ENCODE data around the gene ZNF3.
A peak's percentile ranks its signal among the peaks of the same experiment; 100 is the strongest.

The ZNF3 gene

DNA sequence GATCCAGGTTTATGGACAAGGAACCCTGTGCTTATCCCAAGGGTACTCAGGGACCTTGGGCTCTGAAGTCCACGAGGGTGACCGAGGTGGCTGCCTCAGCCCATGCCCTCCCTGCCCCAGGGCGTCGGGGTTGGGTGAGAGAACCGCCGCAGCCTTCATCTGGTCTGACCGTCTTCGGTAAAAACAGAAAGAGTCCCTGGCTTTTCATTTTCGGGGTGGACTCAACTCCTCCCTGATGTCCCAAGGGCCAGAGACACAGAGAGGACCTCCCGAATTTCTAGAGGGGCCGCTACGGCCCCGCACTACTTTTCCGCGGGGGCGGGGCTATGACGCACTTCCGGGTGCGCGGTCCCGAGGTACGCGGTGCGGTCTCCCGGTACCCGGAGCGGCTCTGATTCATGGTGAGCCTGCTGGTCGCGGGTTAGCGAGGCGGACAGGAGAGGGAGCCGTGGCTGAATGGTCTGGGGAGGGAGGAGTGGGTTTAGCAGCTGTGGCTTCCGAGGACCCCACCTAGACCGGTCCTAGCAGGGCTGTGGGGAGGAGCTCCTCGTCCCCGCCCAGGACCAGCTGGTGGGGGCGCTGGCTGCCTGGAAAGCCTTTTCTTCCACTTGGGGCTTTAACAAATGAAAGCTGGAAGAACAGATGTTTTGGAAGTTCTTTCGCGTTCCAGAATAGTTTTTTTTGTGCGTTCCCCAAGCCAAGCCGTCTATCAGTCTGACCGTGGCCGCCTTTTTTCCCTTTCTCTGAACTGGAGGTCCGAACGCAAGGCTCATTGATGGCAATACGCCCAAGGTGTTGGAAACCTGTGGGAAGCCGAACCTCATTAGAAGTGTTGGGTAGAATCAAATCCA lies 31.9 kb downstream of the ZNF3 start, which contains the start of gene ZSCAN21:
Gene ZSCAN21, plus strand, starts transcription at position 334 of the 851 bp plus-strand sequence. CDS start 7,233 bp downstream, outside the sequence.
- peak; percentile 90 for DNase-seq

DNA sequence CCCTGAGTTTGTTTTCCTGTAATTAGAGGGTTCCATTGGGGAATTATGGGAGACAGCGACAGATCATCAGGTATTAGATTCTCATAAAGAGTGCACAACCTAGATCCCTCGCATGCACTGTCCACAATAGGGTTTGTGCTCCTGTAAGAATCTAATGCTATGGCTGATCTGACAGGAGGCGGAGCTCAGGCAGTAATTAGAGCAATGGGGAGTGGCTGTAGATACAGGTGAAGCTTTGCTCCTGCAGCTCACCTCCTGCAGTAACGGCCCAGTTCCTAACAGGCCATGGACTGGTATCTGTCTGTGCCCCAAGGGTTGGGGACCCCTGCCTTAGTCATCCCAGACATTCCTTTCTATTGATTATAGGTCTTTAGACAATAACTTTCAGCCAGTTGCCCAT lies 32.8 kb downstream of the ZNF3 start:
- DNase-seq: no peak

DNA sequence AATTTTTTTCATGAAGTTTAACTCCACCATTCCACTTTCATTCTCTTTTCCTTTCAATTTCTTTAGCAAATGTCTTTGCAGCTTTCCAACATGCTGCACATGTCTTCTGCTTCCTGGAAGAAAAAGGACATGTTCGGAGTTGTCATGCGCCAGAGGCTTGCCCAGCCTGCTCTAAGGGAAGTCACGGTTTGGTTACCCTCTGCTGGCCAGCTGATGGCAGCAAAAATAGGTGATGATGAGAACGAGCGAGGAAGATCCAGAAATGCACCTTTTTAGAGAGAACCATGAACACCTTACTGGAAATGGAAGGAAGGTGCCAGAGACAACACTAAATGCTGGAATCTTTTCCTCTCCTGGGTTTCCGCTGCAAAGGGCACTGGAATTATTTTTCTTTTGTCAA lies 36.8 kb downstream of the ZNF3 start:
- peak; percentile 79 for DNase-seq

DNA sequence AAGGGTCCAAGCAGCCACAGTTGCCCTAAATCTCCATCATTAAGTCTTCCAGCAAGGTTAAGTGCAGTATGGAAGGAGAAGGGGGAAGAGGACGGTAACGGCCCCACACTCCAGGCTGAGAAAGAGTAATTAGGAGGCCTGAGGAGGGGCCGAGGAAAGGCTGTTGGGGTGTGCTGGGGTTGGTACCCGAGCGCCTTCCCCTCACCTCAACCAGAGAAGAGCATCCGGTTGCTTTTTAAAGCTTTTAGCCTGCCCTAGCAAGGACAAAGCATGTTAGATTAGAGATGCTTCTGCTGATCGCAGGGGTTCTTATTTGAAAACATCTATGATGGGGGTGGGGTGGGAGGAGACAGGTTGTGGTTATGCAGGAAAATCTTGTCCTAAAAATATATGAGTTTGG lies 40.9 kb downstream of the ZNF3 start:
- DNase-seq: peak; percentile 17

DNA sequence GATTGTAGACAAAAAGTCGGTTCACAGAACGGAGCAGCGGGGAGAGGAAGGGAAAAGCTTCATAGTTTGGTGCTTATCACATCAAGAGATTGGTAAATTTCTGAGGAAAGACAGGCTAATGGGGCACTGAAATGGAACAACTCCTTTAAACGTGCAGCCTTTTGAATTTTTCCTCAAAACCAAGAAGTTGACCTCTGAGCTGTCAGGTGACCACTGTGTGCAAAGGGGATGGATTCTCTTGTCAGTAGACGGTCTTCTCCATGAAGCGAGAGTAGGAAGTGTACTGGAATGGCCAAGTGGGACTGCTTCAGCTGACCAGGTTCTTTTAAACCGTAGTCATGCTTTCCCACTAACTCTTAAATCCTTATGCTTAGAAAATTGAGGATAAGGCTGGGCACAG lies 43.2 kb downstream of the ZNF3 start:
- DNase-seq: no peak

DNA sequence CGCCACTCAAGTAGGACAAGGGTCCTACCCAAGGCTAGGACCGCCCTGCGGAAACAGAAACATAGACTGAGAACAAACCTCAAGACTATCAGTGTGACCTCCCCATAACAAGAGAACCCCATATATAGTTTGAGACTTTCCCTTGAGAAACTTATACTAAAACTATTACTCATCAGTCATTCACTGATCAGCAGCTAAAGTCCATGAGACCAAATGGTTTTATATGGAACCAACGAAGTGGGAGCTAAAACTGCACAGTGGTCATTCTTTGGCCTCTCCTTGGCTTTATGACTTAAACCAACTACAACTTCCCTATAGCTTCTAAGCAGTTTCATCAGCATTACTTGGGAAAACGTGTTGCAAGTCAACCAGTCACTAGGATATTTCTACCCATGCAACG lies 45.6 kb downstream of the ZNF3 start:
- no peak for DNase-seq

DNA sequence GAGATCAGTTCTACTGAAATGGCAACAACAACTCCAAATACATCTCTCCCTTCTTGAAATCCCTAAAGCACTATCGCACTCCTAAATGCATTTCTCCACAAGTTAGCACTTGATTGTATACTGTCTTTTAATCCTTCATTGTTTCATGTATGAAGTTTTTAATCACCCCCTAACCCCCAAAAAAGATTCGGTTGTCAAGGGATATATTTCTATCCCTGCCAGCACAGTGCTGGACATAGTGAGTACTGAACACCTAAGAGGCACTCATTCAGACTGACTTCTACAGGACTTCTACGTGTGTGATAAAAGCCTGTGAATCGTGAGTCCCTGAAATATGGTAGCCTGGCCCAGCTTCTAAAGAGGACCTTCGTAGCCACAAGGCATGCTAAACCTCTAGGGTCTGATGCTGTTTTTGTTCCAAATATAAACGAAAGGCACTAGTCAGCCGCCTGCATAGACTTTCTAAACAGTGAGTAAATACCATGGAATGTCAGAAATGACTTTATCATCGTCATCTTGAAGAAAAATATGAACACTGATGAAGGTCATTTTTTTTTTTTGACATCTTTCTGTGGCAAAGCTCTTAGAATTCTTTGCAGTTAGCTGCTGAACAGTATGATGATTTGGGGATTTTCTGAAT lies 46.5 kb downstream of the ZNF3 start:
- no peak for DNase-seq

DNA sequence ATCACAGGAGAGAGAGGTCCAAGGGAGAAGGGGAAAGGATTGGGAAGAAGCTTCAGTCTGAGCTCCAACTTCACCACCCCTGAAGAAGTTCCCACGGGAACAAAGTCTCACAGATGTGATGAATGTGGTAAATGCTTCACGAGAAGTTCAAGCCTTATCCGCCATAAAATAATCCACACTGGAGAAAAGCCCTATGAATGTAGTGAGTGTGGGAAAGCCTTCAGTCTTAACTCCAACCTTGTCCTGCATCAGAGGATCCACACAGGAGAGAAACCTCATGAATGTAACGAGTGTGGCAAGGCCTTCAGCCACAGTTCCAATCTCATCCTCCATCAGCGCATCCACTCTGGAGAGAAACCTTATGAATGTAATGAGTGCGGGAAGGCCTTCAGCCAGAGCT lies 48.0 kb downstream of the ZNF3 start:
- DNase-seq: no peak

DNA sequence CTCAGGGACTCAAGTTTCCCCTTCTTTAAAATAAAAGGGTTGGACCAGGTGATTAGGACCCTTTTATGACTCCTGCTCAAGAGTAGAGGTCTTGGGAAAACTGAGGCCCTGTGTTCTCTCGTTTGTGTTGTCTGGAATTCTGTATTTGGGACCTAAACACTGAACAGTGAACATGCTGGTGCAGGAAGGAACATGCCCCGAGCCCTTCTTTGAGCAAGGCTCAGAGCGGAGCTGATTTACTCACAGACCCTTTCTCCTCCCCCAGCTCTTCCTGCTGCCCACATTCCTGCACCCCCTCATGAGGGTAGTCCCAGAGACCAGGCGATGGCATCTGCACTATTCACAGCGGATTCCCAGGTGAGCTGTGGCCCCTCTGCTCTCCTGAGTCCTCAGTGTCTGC lies 51.9 kb downstream of the ZNF3 start:
- DNase-seq: no peak

DNA sequence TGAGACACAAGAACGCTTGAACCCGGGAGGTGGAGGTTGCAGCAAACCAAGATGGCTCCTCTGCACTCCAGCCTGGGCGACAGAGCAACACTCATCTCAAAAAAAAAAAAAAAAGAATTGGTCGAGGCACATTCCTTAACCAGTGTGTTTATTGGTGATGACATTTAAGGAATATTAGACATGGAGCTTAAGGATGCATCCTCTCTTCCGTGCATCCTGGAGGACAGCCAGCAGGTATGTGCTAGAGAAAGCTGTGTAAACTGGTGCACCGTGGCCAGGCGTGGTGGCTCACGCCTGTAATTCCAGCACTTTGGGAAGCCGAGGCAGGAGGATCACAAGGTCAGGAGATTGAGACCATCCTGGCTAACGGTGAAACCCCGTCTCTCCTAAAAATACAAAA lies 54.3 kb downstream of the ZNF3 start:
- no peak for DNase-seq

DNA sequence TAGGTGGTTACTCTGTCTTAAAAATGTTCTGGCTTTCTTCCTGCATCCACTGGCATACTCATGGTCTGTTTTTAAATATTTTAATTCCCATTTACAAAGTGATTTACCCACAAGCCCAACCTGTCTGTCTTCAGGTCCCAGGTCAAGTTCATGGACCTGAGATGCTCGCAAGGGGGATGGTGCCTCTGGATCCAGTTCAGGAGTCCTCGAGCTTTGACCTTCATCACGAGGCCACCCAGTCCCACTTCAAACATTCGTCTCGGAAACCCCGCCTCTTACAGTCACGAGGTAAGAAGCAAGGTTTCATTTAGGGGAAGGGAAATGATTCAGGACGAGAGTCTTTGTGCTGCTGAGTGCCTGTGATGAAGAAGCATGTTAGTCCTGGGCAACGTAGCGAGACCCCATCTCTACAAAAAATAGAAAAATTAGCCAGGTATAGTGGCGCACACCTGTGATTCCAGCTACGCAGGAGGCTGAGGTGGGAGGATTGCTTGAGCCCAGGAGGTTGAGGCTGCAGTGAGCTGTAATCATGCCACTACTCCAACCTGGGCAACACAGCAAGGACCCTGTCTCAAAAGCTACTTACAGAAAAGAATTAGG lies 57.4 kb downstream of the ZNF3 start:
- no peak for DNase-seq

DNA sequence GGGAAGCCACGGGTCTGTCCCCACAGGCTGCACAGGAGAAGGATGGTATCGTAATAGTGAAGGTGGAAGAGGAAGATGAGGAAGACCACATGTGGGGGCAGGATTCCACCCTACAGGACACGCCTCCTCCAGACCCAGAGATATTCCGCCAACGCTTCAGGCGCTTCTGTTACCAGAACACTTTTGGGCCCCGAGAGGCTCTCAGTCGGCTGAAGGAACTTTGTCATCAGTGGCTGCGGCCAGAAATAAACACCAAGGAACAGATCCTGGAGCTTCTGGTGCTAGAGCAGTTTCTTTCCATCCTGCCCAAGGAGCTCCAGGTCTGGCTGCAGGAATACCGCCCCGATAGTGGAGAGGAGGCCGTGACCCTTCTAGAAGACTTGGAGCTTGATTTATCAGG lies 58.0 kb downstream of the ZNF3 start:
- DNase-seq: no peak

DNA sequence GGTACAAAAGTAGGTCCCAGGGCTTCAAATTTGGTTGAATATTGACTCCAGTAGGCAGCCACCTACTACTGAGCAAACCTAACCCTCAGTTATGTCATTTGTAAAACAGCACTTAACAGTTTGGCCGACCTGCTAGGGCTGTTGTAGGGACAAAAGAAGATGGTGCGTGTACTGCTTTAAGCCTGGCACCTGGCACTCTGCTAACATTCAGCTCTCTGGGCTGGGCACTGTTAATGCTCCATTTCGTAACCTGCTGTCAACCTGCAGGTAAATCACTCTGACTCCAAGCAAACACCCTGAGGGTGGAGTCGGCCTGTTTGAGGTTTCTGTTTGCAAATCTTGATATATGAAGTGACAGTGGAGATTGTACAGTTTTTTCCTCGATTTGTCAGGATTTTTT lies 58.9 kb downstream of the ZNF3 start:
- DNase-seq: no peak

DNA sequence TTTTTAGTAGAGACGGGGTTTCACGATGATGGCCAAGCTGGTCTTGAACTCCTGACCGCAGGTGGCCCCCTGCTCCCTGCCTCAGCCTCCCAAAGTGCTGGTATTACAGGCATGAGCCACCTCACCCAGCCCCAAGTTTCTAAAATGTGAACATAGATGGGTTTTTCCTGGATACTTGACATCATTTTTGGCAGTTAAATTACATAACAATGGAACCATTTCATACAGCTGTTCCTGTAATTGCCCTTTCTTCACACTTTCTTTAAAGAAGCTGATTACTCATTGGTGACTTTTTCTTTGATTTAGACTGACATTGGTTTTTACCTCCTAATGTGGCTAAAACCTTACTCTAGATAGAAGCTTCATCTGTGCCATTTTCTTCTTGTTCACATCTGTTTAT lies 60.2 kb downstream of the ZNF3 start:
- DNase-seq: peak; percentile 26
